ENCODE data around the gene CIAPIN1.

CIAPIN1 gene

DNA sequence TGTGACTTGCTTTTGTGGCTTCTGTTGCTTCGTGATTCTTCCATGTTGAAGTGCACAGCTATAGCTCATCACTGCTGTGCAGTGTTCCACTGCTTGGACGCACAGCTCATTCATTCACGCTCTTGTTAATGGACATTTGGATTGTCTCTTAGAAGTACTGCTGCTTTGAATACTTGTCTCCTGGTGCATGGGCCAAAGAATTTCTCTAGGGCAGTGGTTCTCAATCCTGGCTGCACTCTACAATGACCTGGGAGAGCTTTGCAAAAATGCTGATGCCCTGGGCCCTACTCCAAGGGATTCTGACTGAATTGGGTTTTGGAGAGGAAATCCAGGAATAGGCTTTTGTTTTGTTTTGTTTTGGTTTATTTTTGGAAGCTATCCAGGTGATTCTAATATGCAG, 22.6 kb downstream of the CIAPIN1 start:
- TF ChIP-seq, protein P1, sequence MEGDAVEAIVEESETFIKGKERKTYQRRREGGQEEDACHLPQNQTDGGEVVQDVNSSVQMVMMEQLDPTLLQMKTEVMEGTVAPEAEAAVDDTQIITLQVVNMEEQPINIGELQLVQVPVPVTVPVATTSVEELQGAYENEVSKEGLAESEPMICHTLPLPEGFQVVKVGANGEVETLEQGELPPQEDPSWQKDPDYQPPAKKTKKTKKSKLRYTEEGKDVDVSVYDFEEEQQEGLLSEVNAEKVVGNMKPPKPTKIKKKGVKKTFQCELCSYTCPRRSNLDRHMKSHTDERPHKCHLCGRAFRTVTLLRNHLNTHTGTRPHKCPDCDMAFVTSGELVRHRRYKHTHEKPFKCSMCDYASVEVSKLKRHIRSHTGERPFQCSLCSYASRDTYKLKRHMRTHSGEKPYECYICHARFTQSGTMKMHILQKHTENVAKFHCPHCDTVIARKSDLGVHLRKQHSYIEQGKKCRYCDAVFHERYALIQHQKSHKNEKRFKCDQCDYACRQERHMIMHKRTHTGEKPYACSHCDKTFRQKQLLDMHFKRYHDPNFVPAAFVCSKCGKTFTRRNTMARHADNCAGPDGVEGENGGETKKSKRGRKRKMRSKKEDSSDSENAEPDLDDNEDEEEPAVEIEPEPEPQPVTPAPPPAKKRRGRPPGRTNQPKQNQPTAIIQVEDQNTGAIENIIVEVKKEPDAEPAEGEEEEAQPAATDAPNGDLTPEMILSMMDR (IDR thresholded peaks at IDR 0.05; ENCODE audit: control insufficient read depth, extremely low read depth, insufficient read depth): no peak
- no peak for DNase-seq (ENCODE audit: low read depth)

DNA sequence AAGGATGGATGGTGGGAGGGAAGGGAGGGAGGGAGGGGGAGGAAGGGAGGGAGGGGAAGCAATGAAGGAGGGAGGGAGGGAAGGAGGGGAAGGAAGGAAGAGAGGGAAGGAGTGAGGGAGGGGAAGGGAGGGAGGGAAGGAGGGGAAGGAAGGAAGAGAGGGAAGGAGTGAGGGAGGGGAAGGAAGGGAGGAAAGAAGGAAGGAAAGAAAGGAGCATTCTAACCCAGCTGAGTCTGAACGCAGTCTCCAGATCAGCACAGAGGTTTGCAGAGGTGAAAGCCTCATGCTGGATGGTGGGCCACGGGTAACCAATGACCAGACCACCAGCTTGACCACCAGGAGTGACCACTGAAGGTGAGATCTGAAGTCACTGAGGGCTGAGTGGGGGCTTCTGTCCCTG, 24.0 kb downstream of the CIAPIN1 start:
- TF ChIP-seq, protein P1 (IDR thresholded peaks at IDR 0.05; ENCODE audit: control insufficient read depth, extremely low read depth, insufficient read depth): no peak

More for the DNA sequence above, 22.6 kb downstream of the CIAPIN1 start:
- no peak overlapping the region for H3K4me3 ChIP-seq (ENCODE audit: low read depth, low read length)

DNA sequence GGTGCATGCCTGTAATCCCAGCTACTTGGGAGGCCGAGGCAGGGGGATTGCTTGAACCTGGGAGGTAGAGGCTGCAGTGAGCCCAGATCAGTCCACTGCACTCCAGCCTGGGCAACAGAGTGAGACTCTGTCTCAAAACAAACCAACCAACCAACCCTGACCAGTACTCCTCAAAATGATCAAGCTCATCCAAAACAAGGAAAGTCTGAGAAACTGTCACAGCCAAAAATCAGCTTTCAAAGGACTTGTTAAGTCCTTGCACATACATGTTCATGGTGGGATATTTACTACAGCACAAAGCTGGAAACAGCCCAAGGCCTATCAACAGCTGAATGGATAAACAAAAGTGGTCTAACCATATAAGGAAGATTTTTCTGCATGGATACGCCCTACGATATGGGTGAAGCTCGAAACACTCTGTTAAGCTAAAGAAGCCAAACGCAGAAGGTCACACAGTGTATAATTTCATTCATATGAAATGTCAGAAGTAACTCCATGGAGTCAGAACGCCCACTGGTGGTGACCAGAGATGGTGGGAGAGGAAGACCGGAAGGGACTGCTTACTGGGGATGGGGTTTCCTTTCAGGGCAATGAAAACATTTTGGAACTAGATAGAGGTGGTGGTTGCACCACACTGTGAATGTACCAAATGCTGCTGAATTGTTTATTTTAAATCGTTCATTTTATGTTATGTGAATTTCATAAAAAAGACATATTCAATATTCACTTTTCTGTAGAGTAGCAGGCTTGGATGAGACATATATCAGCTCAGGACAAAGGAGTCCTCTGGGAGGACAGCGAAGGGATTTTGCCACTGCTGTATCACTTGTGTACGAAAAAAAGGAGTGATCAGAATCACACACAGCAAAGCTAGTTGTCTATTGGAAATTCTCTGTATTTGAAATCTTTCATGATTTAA, 24.9 kb downstream of the CIAPIN1 start:
- TF ChIP-seq, protein P1 (IDR thresholded peaks at IDR 0.05; ENCODE audit: control insufficient read depth, extremely low read depth, insufficient read depth): peak; percentile 70
- H3K4me3 ChIP-seq (ENCODE audit: low read depth, low read length): no peak overlapping the region
- DNase-seq (ENCODE audit: low read depth): peak; percentile 32

More for the DNA sequence above, 24.0 kb downstream of the CIAPIN1 start:
- no peak overlapping the region for H3K4me3 ChIP-seq (ENCODE audit: low read depth, low read length)
- no peak for DNase-seq (ENCODE audit: low read depth)

DNA sequence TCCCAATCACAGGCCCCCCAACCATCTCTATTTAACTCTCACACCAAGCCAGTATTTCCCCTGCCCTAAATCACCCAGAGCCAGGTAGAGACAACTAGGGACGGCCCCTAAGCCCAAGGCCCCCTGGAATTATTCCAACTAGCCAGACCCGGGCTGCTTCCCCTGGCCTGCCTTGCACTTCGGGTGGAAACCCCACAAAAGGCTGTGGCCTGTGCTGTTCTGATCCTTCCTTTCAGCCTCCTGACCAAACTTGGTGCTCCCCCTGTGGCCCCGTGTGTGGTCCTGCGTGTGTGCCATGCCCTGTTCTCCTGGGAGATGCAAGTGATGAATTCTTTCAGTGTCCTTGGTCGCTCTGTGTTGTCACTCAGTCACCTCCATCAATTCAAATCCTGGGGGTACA, 27.7 kb downstream of the CIAPIN1 start:
- H3K4me3 ChIP-seq (ENCODE audit: low read depth, low read length): no peak overlapping the region
- no peak for DNase-seq (ENCODE audit: low read depth)
- TF ChIP-seq, protein P1 (IDR thresholded peaks at IDR 0.05; ENCODE audit: control insufficient read depth, extremely low read depth, insufficient read depth): no peak

DNA sequence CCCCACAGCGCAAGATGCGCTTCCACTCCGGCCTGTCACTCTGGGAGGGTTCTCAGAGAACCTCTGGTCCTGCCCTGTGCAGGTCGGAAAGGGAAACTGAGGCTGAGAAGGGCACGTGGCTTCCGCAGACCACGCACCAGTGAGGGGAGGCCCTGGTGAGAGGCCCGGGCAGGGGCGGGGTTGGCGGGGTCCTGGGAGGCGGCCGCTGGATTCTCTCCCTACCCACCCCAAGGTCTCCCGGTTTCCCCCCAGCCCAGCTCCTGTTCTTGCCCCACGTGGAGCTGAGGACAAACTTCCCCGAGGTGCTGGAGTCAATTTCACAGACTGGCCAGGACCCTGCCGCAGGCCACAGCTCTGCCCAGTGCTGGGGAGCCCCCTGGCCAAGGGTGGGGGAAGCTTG, 31.1 kb downstream of the CIAPIN1 start:
- TF ChIP-seq, protein P1 (IDR thresholded peaks at IDR 0.05; ENCODE audit: control insufficient read depth, extremely low read depth, insufficient read depth): no peak
- H3K4me3 ChIP-seq (ENCODE audit: low read depth, low read length): no peak overlapping the region
- no peak for DNase-seq (ENCODE audit: low read depth)

DNA sequence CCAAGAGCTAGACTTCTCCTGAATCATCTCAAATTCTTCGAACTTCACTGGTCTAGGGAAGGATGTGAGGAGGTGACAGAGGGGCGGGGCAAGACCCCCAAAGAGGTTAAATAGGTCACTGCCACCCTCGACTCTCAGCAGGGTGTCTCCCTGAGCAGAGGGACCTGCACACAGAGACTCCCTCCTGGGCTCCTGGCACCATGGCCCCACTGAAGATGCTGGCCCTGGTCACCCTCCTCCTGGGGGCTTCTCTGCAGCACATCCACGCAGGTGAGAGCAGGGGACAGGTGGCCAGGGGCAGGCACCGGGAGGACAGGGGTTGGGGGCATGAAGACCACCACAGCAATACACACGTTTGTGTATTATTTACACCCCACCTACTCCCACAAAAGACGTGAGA, 33.5 kb downstream of the CIAPIN1 start:
- DNase-seq (ENCODE audit: low read depth): no peak
- TF ChIP-seq, protein P1 (IDR thresholded peaks at IDR 0.05; ENCODE audit: control insufficient read depth, extremely low read depth, insufficient read depth): no peak
- no peak overlapping the region for H3K4me3 ChIP-seq (ENCODE audit: low read depth, low read length)
